ENCODE data around the gene NTNG1. TPM values are rescaled to one million over a fixed set of nuclear protein-coding genes. Genes with fewer than 3 reads are reported as not detected.

Gene NTNG1
- total and polyA plus RNA-seq, 2 of the 13 experiments (the other 11 are each of a cell fraction or from before 2014, with no cell fraction given) = not detected

DNA sequence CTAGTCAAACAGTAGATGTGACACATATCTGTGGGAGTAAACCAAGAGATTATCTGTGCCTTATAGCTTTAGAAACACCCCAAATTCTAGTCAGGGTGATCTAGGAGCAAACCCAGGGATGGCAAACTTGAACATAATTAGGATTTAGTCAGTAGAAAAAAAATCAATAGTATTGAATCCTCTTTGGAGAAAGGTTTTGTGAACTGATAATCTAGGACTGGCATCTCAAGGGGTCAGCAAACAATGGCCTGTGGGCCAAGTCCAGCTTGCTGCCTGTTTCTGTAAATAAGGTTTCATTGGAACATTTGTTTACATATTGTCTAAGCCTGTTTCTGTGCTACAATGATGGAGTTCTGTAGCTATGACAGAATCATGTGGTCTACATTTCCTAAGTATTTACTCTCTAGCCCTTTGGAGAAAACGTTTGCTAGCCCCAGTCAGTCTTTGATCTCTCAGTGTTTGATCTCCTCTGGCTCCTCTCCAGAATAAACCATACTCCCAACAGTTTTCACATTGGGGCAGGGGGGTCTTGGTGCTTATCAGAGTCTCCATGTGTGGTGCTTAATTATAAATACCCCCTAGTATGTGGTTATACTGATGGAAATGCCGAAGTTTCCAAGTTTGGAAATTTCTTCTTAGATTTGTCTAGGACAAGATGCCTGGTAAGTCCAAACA lies 385.8 kb downstream of the NTNG1 start (continued):
- TF ChIP-seq, protein P1, sequence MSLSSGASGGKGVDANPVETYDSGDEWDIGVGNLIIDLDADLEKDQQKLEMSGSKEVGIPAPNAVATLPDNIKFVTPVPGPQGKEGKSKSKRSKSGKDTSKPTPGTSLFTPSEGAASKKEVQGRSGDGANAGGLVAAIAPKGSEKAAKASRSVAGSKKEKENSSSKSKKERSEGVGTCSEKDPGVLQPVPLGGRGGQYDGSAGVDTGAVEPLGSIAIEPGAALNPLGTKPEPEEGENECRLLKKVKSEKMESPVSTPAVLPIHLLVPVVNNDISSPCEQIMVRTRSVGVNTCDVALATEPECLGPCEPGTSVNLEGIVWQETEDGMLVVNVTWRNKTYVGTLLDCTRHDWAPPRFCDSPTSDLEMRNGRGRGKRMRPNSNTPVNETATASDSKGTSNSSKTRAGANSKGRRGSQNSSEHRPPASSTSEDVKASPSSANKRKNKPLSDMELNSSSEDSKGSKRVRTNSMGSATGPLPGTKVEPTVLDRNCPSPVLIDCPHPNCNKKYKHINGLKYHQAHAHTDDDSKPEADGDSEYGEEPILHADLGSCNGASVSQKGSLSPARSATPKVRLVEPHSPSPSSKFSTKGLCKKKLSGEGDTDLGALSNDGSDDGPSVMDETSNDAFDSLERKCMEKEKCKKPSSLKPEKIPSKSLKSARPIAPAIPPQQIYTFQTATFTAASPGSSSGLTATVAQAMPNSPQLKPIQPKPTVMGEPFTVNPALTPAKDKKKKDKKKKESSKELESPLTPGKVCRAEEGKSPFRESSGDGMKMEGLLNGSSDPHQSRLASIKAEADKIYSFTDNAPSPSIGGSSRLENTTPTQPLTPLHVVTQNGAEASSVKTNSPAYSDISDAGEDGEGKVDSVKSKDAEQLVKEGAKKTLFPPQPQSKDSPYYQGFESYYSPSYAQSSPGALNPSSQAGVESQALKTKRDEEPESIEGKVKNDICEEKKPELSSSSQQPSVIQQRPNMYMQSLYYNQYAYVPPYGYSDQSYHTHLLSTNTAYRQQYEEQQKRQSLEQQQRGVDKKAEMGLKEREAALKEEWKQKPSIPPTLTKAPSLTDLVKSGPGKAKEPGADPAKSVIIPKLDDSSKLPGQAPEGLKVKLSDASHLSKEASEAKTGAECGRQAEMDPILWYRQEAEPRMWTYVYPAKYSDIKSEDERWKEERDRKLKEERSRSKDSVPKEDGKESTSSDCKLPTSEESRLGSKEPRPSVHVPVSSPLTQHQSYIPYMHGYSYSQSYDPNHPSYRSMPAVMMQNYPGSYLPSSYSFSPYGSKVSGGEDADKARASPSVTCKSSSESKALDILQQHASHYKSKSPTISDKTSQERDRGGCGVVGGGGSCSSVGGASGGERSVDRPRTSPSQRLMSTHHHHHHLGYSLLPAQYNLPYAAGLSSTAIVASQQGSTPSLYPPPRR (CRISPR knock-in tag; IDR thresholded peaks at IDR 0.05; ENCODE audit: borderline replicate concordance) = peak; percentile 95
- TF ChIP-seq ZNF160 (CRISPR knock-in tag; IDR thresholded peaks at IDR 0.05) (no peak), MED13 (CRISPR knock-in tag; IDR thresholded peaks at IDR 0.05) (no peak; the same call in 1 of the 2 replicates), PTBP1 (IDR thresholded peaks at IDR 0.05; ENCODE audit: low read depth, low read length, poor library complexity, severe bottlenecking) (no peak), ZEB1 (IDR thresholded peaks at IDR 0.05; ENCODE audit: insufficient replicate concordance, low read depth) (peak; percentile 59), SUZ12 (IDR thresholded peaks at IDR 0.05; ENCODE audit: low read depth, low read length) (no peak), ZNF512B (CRISPR knock-in tag; IDR thresholded peaks at IDR 0.05; ENCODE audit: borderline replicate concordance) (0 out of 2 replicates have a peak, but pooled peaks have one; percentile 38), DMAP1 (CRISPR knock-in tag; IDR thresholded peaks at IDR 0.05) (peak; percentile 39; the same call in 1 of the 2 replicates), ZNF839 (CRISPR knock-in tag; IDR thresholded peaks at IDR 0.05; ENCODE audit: borderline replicate concordance) (no peak), NPAS2 (CRISPR knock-in tag; IDR thresholded peaks at IDR 0.05; ENCODE audit: borderline replicate concordance) (no peak)
- TF ChIP-seq, protein P2, sequence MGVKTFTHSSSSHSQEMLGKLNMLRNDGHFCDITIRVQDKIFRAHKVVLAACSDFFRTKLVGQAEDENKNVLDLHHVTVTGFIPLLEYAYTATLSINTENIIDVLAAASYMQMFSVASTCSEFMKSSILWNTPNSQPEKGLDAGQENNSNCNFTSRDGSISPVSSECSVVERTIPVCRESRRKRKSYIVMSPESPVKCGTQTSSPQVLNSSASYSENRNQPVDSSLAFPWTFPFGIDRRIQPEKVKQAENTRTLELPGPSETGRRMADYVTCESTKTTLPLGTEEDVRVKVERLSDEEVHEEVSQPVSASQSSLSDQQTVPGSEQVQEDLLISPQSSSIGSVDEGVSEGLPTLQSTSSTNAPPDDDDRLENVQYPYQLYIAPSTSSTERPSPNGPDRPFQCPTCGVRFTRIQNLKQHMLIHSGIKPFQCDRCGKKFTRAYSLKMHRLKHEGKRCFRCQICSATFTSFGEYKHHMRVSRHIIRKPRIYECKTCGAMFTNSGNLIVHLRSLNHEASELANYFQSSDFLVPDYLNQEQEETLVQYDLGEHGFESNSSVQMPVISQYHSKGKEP (CRISPR knock-in tag; IDR thresholded peaks at IDR 0.05) = no peak
- TF ChIP-seq, protein P3, sequence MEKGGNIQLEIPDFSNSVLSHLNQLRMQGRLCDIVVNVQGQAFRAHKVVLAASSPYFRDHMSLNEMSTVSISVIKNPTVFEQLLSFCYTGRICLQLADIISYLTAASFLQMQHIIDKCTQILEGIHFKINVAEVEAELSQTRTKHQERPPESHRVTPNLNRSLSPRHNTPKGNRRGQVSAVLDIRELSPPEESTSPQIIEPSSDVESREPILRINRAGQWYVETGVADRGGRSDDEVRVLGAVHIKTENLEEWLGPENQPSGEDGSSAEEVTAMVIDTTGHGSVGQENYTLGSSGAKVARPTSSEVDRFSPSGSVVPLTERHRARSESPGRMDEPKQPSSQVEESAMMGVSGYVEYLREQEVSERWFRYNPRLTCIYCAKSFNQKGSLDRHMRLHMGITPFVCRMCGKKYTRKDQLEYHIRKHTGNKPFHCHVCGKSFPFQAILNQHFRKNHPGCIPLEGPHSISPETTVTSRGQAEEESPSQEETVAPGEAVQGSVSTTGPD (CRISPR knock-in tag; IDR thresholded peaks at IDR 0.05) = peak; percentile 70; the same call in 1 of the 2 replicates
- TF ChIP-seq, protein P4, sequence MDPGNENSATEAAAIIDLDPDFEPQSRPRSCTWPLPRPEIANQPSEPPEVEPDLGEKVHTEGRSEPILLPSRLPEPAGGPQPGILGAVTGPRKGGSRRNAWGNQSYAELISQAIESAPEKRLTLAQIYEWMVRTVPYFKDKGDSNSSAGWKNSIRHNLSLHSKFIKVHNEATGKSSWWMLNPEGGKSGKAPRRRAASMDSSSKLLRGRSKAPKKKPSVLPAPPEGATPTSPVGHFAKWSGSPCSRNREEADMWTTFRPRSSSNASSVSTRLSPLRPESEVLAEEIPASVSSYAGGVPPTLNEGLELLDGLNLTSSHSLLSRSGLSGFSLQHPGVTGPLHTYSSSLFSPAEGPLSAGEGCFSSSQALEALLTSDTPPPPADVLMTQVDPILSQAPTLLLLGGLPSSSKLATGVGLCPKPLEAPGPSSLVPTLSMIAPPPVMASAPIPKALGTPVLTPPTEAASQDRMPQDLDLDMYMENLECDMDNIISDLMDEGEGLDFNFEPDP (CRISPR knock-in tag; conservative IDR thresholded peaks at IDR 0.05) = 0 out of 2 replicates have a peak, but pooled peaks have one; percentile 80
- TF ChIP-seq, protein P5, sequence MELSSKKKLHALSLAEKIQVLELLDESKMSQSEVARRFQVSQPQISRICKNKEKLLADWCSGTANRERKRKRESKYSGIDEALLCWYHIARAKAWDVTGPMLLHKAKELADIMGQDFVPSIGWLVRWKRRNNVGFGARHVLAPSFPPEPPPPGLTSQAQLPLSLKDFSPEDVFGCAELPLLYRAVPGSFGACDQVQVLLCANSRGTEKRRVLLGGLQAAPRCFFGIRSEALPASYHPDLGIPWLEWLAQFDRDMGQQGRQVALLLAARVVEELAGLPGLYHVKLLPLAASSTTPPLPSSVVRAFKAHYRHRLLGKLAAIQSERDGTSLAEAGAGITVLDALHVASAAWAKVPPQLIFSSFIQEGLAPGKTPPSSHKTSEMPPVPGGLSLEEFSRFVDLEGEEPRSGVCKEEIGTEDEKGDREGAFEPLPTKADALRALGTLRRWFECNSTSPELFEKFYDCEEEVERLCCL (CRISPR knock-in tag; IDR thresholded peaks at IDR 0.05; ENCODE audit: borderline replicate concordance) = no peak
